HG03558 (cell line): Measurements from ENCODE around the gene TBCD.

ENCODE experiments used
- ATAC-seq: cut with Tn5 transposase; IDR thresholded peaks from one replicate; pipeline ENCODE4 v1.9.1; 2021; ENCODE audit warnings: moderate number of reproducible peaks; ENCODE audit not compliant: unreplicated experiment; ENCODE audit errors: extremely low read depth

The TBCD gene

DNA sequence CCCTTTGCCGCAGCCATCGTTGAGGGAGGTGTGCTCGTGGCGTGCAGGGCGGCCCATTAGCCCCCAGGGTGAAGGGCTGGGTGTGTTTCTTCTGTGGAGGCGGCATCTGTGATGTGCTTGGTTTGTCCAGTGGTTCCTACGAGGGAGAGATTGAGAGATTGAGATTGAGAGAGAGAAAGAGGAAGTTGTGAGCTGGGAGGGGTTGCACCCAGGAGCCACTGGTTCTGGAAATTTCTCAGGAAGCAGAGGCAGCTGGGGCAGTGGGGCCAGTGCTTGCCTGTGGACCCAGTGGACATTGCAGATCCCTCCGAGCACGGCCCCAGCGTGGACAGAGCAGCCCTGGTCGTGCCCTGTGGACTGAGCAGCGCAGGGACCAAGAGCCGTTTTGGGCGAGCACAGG lies 160.0 kb downstream of the TBCD start:
- no peak for ATAC-seq

DNA sequence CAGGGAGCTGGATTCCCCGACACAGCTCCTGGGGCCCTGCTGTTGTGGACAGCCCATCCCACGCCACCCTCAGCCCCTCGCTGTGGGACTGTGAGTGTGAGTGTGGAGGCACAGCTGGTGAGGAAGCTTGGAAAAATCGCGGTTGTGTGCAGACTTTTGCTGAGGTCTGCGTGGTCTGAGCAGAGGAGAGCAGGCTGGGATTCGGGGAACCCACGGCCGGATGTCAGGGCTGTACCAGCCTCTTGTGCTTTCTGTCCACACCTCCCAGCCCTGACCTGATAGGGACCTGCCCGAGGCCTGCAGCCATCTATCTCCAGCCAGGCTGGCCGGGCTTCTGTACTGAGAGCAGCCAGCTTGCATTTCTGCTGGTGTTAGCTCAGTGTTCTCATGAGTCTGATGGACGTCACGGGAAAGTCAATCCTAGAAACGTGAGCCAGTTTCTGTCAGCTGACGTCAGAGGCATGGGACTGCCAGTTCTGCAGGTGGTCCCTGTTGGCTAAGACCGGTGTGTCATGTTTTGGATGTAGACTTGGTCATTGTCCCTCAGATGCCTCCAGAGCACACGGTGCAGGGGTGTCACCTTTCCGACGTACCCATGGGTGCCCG lies 160.7 kb downstream of the TBCD start:
- no peak for ATAC-seq

- ATAC-seq: no peak
Measured at GRCh38 chr17:82913304-82914043, 161.6 kb downstream of the TBCD start.

- no peak for ATAC-seq
Measured at GRCh38 chr17:82914375-82914774, 162.5 kb downstream of the TBCD start.

- ATAC-seq: no peak
Measured at GRCh38 chr17:82915010-82915756, 163.3 kb downstream of the TBCD start.

DNA sequence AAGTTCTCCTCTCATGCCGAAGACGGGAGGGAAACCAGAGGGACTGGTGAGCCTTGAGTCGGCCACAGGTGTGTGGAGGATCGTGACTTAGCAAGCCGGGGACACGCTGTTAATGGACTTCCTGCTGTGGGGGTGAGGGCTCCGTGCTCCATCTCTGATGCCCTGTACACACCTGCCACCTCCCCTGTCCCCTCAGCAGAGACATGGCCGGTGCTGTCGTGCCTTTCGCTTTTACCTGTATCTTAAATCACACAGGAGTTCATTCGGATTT lies 163.8 kb downstream of the TBCD start:
- ATAC-seq: no peak

- no peak for ATAC-seq
Measured at GRCh38 chr17:82917699-82918345, 166.0 kb downstream of the TBCD start.

DNA sequence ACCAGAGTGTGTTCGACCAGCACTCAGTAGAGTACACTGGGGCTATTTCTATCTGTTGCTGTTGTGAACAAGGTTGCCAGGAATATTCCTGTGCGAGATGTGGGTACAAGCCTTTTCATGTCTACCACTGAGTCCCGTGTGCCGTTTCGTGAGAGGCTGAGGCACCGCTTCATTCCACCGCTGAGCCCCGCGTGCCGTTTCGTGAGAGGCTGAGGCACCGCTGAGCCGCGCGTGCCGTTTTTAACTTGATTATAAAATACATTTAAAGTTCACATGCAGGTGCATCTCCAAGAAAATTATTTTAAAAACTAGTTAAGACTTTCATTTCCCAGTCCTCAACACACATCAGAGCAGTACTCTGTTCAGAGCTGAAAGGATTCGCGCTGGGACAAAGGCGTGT lies 166.6 kb downstream of the TBCD start:
- no peak for ATAC-seq

GRCh38 chr17:82920150-82920549 lies 168.3 kb downstream of the TBCD start:
- no peak for ATAC-seq

DNA sequence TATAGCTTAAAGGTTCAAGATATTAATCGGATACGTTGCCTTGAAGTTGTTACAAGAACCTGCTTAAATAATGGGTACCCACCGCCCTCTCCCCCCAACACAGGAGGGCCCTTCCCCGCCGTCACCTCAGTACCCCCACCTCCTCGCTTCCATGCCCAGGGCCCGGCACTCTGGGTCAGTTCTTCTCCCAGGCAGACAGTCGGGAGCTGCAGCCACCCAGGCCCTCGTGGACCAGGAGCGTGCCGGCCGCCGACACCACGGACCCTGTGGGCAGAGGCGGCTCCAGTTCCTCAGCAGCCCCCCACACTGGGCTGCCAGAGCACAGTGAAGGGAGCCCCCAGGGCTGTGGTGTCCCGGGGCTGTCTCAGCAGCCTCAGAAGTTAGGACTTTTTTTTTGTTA lies 168.8 kb downstream of the TBCD start:
- no peak for ATAC-seq

GRCh38 chr17:82921426-82921825 lies 169.6 kb downstream of the TBCD start:
- no peak for ATAC-seq

DNA sequence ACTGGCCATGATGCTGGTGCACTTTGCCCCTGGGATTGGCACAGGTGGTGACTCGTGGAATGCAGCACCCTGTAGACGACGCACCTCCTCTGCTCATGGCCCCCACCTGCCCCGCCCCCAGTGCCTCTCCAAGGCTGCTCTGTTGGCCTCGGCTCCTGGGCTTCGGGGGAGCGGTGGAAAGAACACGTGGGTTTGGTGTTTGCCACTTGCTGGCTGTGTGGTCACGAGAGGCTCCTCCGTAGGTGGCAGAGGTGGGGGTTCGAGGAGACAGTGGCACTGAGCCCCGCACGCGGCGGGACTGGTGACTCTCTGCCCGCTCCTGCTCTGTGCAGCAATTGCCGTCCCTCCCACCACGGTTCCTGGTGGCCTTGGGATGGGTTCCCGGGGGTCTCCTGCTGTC lies 170.8 kb downstream of the TBCD start:
- no peak for ATAC-seq

DNA sequence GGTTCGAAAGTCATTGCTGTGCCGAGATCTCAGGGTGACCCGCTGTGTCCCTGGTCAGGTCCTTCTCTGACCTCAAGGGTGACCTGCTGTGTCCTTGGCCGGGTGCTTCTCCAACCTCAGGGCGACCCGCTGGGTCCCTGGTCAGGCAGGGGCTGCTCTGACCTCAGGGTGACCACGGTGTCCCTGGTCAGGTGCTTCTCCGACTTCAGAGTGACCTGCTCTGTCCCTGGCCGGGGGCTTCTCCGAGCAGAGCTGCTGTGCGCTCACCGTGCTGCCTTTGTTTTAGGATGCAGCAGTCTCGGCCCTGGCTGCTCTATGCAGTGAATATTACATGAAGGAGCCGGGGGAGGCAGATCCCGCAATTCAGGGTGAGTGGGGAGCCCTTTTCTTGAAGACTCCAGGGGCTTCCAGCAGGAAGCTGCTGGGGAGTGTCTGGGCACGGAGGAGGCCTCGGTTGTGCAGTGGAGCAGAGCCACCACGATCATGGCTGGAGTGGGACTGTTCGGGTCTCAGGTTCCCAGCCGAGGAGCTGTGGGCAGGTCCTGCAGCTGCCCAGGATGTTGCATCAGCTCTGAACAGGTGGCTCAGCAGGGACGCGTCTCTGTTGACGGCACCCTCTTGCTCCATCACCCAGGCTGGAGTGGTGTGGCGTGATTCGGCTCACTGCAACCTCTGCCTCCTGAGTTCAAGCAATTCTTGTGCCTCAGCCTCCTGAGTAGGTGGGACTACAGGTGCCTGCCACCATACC lies 171.7 kb downstream of the TBCD start:
- no peak for ATAC-seq

GRCh38 chr17:82924214-82924613 lies 172.3 kb downstream of the TBCD start:
- no peak for ATAC-seq

- no peak for ATAC-seq
Measured at GRCh38 chr17:82924812-82925211, 172.9 kb downstream of the TBCD start.

GRCh38 chr17:82925336-82925735 lies 173.5 kb downstream of the TBCD start:
- ATAC-seq: no peak

DNA sequence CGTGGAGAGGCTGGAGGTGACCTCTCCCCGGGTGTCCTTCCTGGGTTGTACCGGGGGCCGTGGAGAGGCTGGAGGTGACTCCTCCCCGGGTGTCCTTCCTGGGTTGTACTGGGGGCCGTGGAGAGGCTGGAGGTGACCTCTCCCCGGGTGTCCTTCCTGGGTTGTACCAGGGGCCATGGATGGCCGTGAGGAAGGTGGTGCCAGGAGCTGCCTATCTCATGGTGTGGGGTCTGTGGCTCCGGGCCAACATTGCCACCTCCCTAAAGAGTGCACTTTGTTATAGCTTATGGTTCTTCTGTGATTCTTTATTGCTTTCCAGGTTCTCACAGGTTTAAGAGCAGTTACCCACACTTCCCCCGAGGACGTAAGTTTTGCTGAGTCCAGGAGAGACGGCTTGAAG lies 174.2 kb downstream of the TBCD start:
- ATAC-seq: no peak

DNA sequence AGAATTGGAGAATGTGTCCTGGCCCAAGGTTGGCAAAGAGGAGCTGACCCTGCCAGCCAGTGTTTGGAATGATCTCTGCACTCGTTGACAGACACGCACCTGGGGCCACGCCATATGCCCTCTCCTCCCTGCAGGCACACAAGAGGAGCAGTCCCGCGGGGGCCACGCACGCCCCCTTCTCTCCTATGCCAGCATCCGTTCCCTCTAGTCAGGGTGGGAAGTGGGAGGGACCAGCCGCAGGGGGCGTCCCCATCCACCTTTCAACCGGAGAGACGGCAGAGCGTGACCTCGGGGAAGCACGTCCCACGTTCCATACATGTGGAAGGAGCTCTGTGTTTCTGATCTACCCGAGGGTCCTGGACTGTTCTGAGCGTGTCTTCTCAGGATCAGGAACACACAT lies 174.9 kb downstream of the TBCD start:
- ATAC-seq: no peak

GRCh38 chr17:82927311-82927660 lies 175.4 kb downstream of the TBCD start:
- no peak for ATAC-seq

- ATAC-seq: no peak
Measured at GRCh38 chr17:82927661-82928601, 176.1 kb downstream of the TBCD start.
